ENCODE measurements around the gene TACC2. TPM values are rescaled to one million over a fixed set of nuclear protein-coding genes. Genes with fewer than 3 reads are reported as not detected.
"Not testable (repeated sequence)": the region's sequence is repeated elsewhere in the genome, so short reads cannot be mapped to it uniquely, and the experiment has no call there.

Gene TACC2
- total RNA-seq, 1 donor from 2014 or later, result 49.1 TPM

- intact Hi-C loops (cut with DNase I), result loop anchor here (10.0 kb wide), 1 partner anchor 63 kb away; no protein-coding TSS in a partner anchor
- ATAC-seq, result peak; percentile 64
These were observed 62.8 kb downstream of the TACC2 start for GRCh38 chr10:122051609-122052385.

GRCh38 chr10:122052701-122053100, 63.7 kb downstream of the TACC2 start:
- no peak for ATAC-seq
- no peak for DNase-seq (ENCODE audit: low spot score)
- intact Hi-C loops (cut with DNase I), result loop anchor here (10.0 kb wide), 1 partner anchor 62 kb away; no protein-coding TSS in a partner anchor

More at GRCh38 chr10:122051609-122052385, 62.8 kb downstream of the TACC2 start:
- peak; percentile 72 for DNase-seq (ENCODE audit: low spot score)

DNA sequence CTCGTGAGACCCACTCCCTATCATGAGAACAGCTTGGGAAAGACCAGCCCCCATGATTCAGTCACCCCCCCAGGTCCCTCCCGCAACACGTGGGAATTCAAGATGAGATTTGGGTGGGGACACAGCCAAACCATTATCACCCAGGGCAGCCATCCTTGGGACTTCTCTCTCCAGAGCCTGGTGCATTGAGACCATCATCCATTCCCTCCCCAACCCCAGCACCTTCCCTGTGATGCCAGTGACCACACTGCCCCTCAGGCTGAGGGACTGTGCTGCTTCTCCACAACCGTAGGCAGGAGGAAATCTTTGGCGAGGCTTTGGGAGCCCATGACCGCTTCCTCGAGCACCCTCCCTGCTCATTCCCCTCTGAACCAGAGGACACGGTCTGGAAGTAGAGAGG, 64.4 kb downstream of the TACC2 start:
- ATAC-seq (no peak), DNase-seq (ENCODE audit: low spot score) (no peak)
- intact Hi-C loops (cut with DNase I), result loop anchor here (10.0 kb wide), 1 partner anchor 61 kb away; no protein-coding TSS in a partner anchor

- ATAC-seq (peak; percentile 86), DNase-seq (ENCODE audit: low spot score) (peak; percentile 80)
- intact Hi-C loops (cut with DNase I), result loop anchor here (10.0 kb wide), 1 partner anchor 60 kb away; no protein-coding TSS in a partner anchor
These were observed 65.4 kb downstream of the TACC2 start for GRCh38 chr10:122054048-122055025.

DNA sequence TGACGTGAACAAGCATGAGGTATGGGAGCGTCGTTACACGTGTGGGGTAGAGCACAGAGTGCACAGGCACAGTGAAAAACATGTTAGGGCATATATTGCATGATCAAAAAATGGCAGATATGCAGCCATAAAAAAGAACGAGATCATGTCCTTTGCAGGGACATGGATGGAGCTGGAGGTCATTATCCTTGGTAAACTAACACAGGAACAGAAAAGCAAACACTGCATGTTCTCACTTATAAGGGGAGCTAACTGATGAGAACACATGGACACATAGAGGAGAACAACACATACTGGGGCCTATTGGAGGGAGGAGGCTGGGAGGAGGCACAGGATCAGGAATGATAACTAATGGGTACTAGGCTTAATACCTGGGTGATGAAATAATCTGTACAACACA, 66.3 kb downstream of the TACC2 start:
- DNase-seq (ENCODE audit: low spot score) (no peak), ATAC-seq (no peak)
- intact Hi-C loops (cut with DNase I), result loop anchor here (10.0 kb wide), 1 partner anchor 60 kb away; no protein-coding TSS in a partner anchor

DNA sequence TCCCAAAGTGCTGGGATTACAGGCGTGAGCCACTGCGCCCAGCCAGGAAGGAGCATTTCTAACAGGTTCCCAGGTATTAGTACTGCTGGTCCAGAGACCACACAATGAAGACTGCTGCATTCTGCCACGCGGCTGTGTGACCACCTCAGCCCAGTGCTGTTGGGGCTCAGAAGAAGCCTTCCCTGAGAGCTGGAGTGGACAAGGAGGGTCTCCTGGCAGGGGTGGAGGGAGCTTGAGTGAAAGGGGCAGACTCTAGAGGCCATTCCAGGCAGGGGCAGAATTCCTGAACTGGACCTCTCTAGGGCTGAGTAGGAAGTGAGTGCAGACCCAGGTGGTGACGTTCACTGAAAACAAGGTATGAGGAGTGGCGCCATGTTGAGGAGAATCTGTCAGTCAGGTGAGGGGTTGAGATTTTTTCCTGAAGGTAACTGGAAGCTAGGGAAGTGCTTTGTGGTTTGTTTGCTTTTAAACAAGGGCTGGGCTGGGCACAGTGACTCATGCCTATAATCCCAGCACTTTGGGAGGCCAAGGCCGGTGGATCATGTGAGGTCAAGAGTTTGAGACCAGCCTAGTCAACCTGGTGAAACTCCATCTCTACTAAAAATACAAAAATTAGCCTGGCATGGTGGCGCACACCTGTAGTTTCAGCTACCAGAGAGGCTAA, 67.6 kb downstream of the TACC2 start:
- intact Hi-C loops (cut with DNase I), result loop anchor here (10.0 kb wide), 1 partner anchor 58 kb away; no protein-coding TSS in a partner anchor
- DNase-seq (ENCODE audit: low spot score) (no peak), ATAC-seq (no peak)

GRCh38 chr10:122057841-122058413, 69.0 kb downstream of the TACC2 start:
- ATAC-seq (no peak), DNase-seq (ENCODE audit: low spot score) (no peak)
- intact Hi-C loops (cut with DNase I), result loop anchor here (10.0 kb wide), 1 partner anchor 57 kb away; no protein-coding TSS in a partner anchor

- intact Hi-C loops (cut with DNase I), result no loop called here
- ATAC-seq, result no peak
- no peak for DNase-seq (ENCODE audit: low spot score)
These were observed 71.3 kb downstream of the TACC2 start for GRCh38 chr10:122060250-122060649.

- ATAC-seq (peak; percentile 98), DNase-seq (ENCODE audit: low spot score) (peak; percentile 83)
- intact Hi-C loops (cut with DNase I), result no loop called here
These were observed 74.1 kb downstream of the TACC2 start for GRCh38 chr10:122062831-122063674.

- intact Hi-C loops (cut with DNase I); DNase-seq (ENCODE audit: low spot score); ATAC-seq: not testable (repeated sequence)
These were observed 77.5 kb downstream of the TACC2 start for GRCh38 chr10:122066337-122066939.

- intact Hi-C loops (cut with DNase I), result no loop called here
- DNase-seq (ENCODE audit: low spot score), result no peak
These were observed 79.9 kb downstream of the TACC2 start for GRCh38 chr10:122068844-122069243.

DNA sequence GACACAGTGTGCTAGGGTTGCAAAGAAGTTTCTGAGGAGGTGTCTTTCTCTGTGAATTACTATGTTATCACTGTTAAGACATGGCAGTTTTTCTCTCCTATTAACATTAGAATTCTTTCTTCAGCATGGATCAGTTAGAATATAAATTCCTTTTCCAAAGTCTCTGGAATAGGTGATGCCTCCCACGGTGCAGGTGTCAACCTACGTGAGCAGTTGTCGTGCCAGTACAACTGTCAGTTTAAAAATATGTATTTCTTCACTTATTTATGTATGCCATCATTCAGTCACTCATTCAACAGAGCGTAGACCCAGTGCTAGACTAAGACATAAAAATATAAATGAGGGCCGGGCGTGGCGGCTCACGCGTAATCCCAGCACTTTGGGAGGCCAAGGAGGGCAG, 83.5 kb downstream of the TACC2 start:
- intact Hi-C loops (cut with DNase I), result no loop called here
- ATAC-seq, result no peak

More at GRCh38 chr10:122068844-122069243, 79.9 kb downstream of the TACC2 start:
- no peak for ATAC-seq

GRCh38 chr10:122073508-122073907, 84.5 kb downstream of the TACC2 start:
- DNase-seq (ENCODE audit: low spot score), result peak; percentile 2
- intact Hi-C loops (cut with DNase I), result no loop called here

More for the DNA sequence above, 83.5 kb downstream of the TACC2 start:
- peak; percentile 18 for DNase-seq (ENCODE audit: low spot score)

GRCh38 chr10:122075171-122075570, 86.2 kb downstream of the TACC2 start:
- ATAC-seq (no peak), DNase-seq (ENCODE audit: low spot score) (peak; percentile 19)
- intact Hi-C loops (cut with DNase I), result no loop called here

More at GRCh38 chr10:122073508-122073907, 84.5 kb downstream of the TACC2 start:
- ATAC-seq, result no peak

- DNase-seq (ENCODE audit: low spot score), result peak; percentile 19
- intact Hi-C loops (cut with DNase I); ATAC-seq: not testable (repeated sequence)
These were observed 86.9 kb downstream of the TACC2 start for GRCh38 chr10:122075876-122076275.

GRCh38 chr10:122077311-122077875, 88.4 kb downstream of the TACC2 start:
- DNase-seq (ENCODE audit: low spot score) (peak; percentile 32), ATAC-seq (no peak)
- intact Hi-C loops (cut with DNase I), result no loop called here

DNA sequence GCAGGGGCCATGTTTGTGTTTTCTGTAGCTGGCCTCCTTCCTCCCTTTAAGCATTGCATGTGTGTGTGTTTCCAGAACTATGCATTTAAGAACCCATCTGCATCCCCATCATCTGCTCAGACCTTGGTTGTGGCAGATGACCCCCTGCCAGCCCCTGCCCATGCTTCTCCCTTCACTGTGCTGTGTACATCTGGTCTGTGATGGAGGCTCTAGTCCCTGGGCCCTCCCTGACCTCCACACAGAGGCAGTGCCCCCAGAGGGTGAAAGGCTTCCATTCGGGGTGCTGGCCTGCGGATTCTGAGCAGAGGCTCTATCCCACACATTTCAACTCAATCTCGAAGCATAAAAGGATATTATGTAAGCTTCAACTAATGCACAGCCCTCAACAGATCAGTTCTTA, 89.4 kb downstream of the TACC2 start:
- intact Hi-C loops (cut with DNase I), result no loop called here
- ATAC-seq, result peak; percentile 21

More for the DNA sequence above, 89.4 kb downstream of the TACC2 start:
- DNase-seq (ENCODE audit: low spot score), result no peak

Measured in sciatic nerve (tissue), 2 donors.